Loucy (cell line): ENCODE results near the gene PNPLA7.

ENCODE experiments used
- H2AFZ ChIP-seq: fragments of 200-600 bp; sonication (generic); 2 replicates; pipeline ENCODE4 v1.6.0; 2016; ENCODE audit warnings: antibody characterized with exemption, mild to moderate bottlenecking, low read length, moderate library complexity
- H3F3A ChIP-seq: fragments of 200-600 bp; 2 replicates; pipeline ENCODE4 v1.6.0; 2016; ENCODE audit warnings: antibody characterized with exemption, low read depth, mild to moderate bottlenecking
- H3K27me3 ChIP-seq: fragments of 200-600 bp; sonication (generic); 2 replicates; pipeline ENCODE4 v1.6.1; 2014; ENCODE audit warnings: low read length, mild to moderate bottlenecking; ENCODE audit not compliant: insufficient read depth, poor library complexity, severe bottlenecking
- H3K36me3 ChIP-seq: fragments of 200-600 bp; sonication (generic); 2 replicates; pipeline ENCODE4 v1.6.1; 2016; ENCODE audit warnings: low read length; ENCODE audit not compliant: insufficient read depth
- H3K4me1 ChIP-seq: fragments of 200-600 bp; sonication (generic); 2 replicates; pipeline ENCODE4 v1.5.1; 2014; ENCODE audit warnings: low read length, mild to moderate bottlenecking; ENCODE audit not compliant: insufficient read depth, poor library complexity, severe bottlenecking
- H3K4me2 ChIP-seq: fragments of 200-600 bp; sonication (generic); 2 replicates; pipeline ENCODE4 v1.6.0; 2014; ENCODE audit warnings: antibody characterized with exemption, low read length, low read depth, mild to moderate bottlenecking; ENCODE audit not compliant: poor library complexity, severe bottlenecking
- H3K4me3 ChIP-seq: fragments of 200-600 bp; sonication (generic); 2 replicates; pipeline ENCODE4 v1.5.1; 2014; ENCODE audit warnings: low read length, mild to moderate bottlenecking, mixed read lengths; ENCODE audit not compliant: poor library complexity, severe bottlenecking
- H3K79me2 ChIP-seq: fragments of 200-600 bp; sonication (generic); 2 replicates; pipeline ENCODE4 v1.6.1; 2014; ENCODE audit warnings: low read length; ENCODE audit not compliant: insufficient read depth
- H3K9ac ChIP-seq: fragments of 200-600 bp; sonication (generic); 2 replicates; pipeline ENCODE4 v1.6.0; 2014; ENCODE audit warnings: mild to moderate bottlenecking, low read depth, low read length, moderate library complexity; ENCODE audit not compliant: poor library complexity, severe bottlenecking
- H3K9me2 ChIP-seq: fragments of 200-600 bp; sonication (generic); replicated peaks from 2 replicates; pipeline ENCODE4 v1.6.1; 2016; ENCODE audit warnings: low read depth, low read length, mixed read lengths
- H3K9me3 ChIP-seq: fragments of 200-600 bp; sonication (generic); 2 replicates; pipeline ENCODE4 v1.6.1; 2014; ENCODE audit warnings: mild to moderate bottlenecking, antibody characterized with exemption, low read length, low read depth; ENCODE audit not compliant: insufficient read depth
- H4K20me1 ChIP-seq: fragments of 200-600 bp; sonication (generic); 2 replicates; pipeline ENCODE4 v1.6.0; 2014; ENCODE audit warnings: antibody characterized with exemption, low read length, mild to moderate bottlenecking; ENCODE audit not compliant: insufficient read depth, poor library complexity, severe bottlenecking
- EZH2phosphoT487 ChIP-seq: fragments of 200-600 bp; IDR thresholded peaks from 2 replicates; pipeline ENCODE4 v1.6.1; 2018; ENCODE audit warnings: antibody characterized with exemption, mild to moderate bottlenecking, moderate library complexity, borderline replicate concordance
- TF ChIP-seq, protein P1 (sequence below): fragments of 200-600 bp; sonication (generic); conservative IDR thresholded peaks from 2 replicates; pipeline ENCODE4 v1.5.1; 2014; ENCODE audit warnings: mild to moderate bottlenecking, antibody characterized with exemption, low read length

PNPLA7 gene

DNA sequence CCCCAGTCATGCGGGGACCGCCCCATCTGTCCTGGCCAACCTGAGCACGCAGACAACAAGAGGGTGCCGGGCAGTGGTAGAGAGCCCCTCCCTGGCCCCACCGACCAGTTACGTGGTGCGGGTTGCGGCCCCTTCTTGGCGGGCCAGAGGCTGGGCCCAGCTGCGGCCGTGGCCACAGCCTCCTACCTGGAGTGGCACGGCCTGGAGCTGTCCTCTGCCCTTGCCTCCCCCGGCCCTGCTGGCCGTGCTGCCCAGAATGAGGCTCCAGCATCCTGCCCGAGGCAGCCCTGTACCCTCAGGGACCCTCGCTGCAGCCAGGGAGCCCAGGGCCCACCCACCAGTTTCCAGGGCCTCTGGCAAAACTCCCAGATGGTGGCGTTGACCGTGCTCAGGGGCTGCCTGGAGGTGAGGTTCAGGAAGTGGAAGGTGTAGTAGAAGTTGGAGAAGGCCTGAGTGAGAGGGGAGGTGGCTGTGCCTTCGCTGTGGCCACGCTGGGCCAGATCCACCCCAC lies 114.8 kb downstream of the PNPLA7 start:
- no peak overlapping the region for H2AFZ ChIP-seq

DNA sequence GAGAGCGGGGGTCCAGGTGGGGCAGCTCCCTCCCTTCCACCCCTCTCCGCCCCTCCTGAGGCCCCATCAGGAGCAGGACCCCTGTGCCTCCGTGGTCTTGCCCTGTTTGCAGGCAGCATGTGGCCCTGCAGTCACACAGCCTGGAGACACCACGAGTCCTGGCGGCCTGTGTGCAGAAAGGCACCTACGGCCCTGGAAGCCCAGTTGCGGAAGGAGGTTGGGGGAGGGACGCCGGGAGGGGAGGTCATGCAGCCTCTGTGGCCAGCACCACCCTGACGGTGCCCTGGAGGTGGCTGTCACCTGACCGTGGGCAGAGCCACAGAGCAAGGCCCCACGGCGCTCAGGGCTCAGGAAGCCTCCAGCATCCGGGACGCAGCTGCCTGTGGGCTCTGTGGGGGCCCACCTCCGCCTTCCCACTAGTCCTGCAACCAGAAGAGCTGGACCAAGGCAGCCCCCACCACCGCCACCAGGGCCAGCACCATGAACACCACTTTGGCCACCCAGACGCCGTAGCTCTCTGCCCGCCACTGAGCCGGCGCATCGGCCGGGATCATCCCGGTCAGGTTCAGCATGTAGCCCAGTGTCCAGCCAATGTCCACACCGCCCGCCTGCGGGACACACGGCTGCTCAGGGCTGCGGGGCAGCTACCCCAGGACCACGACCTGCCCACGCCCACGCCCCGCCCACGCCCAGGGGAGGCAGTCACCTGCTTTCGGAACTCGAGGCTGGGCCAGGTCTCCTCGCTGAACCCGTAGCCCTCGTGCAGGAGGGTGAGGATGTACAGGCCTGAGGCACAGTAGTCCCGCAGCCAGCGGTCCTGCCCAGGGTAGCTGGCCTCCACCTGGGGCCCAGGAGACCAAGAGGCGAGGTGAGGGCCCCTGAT lies 115.5 kb downstream of the PNPLA7 start:
- Histone ChIP-seq H4K20me1 (no peaks in the 10 kb centered on the region), H3K79me2 (no peaks in the 10 kb centered on the region), H2AFZ (no peak overlapping the region), H3K4me2 (no peak overlapping the region), H3K9me3 (no peaks in the 10 kb centered on the region; the same call in 1 of the 2 replicates), H3K27me3 (no peaks in the 10 kb centered on the region), H3K9ac (no peak overlapping the region), H3K36me3 (no peaks in the 10 kb centered on the region), H3K4me1 (no peaks in the 10 kb centered on the region), H3F3A (no peaks in the 10 kb centered on the region), H3K9me2 (no peaks in the 10 kb centered on the region), H3K4me3 (no peak overlapping the region)
- no peak for TF ChIP-seq EZH2phosphoT487
- TF ChIP-seq, protein P1, sequence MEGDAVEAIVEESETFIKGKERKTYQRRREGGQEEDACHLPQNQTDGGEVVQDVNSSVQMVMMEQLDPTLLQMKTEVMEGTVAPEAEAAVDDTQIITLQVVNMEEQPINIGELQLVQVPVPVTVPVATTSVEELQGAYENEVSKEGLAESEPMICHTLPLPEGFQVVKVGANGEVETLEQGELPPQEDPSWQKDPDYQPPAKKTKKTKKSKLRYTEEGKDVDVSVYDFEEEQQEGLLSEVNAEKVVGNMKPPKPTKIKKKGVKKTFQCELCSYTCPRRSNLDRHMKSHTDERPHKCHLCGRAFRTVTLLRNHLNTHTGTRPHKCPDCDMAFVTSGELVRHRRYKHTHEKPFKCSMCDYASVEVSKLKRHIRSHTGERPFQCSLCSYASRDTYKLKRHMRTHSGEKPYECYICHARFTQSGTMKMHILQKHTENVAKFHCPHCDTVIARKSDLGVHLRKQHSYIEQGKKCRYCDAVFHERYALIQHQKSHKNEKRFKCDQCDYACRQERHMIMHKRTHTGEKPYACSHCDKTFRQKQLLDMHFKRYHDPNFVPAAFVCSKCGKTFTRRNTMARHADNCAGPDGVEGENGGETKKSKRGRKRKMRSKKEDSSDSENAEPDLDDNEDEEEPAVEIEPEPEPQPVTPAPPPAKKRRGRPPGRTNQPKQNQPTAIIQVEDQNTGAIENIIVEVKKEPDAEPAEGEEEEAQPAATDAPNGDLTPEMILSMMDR: no peak

More for the DNA sequence above, 114.8 kb downstream of the PNPLA7 start:
- H3F3A ChIP-seq: no peaks in the 10 kb centered on the region
- H3K79me2 ChIP-seq: no peaks in the 10 kb centered on the region
- no peaks in the 10 kb centered on the region for H4K20me1 ChIP-seq
- no peaks in the 10 kb centered on the region for H3K9me2 ChIP-seq
- H3K9ac ChIP-seq: no peak overlapping the region
- no peaks in the 10 kb centered on the region; the same call in 1 of the 2 replicates for H3K9me3 ChIP-seq
- H3K36me3 ChIP-seq: no peaks in the 10 kb centered on the region
- H3K4me3 ChIP-seq: no peak overlapping the region
- no peak overlapping the region for H3K4me2 ChIP-seq
- TF ChIP-seq, protein P1: no peak
- TF ChIP-seq EZH2phosphoT487: no peak
- no peaks in the 10 kb centered on the region for H3K27me3 ChIP-seq
- H3K4me1 ChIP-seq: no peaks in the 10 kb centered on the region

DNA sequence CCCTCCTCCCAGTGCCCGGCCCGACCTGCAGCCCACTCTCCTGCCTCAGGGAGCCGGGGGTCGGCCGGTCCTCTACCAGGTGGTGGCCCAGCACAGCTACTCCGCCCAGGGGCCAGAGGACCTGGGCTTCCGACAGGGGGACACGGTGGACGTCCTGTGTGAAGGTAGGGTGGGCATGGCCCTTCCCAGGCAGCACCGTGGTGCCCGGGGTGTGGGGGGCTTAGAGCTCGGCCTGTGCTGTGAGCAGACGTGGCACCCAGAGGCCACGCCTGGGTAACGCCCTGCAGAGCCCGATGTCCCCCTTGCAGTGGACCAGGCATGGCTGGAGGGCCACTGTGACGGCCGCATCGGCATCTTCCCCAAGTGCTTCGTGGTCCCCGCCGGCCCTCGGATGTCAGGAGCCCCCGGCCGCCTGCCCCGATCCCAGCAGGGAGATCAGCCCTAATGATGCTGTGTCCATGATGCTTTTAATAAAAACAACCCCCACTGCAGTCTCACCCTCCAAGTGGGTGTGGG lies 116.2 kb downstream of the PNPLA7 start:
- no peaks in the 10 kb centered on the region for H4K20me1 ChIP-seq
- H3K9me3 ChIP-seq: no peaks in the 10 kb centered on the region; the same call in 1 of the 2 replicates
- no peak for TF ChIP-seq EZH2phosphoT487
- TF ChIP-seq, protein P1: no peak
- no peaks in the 10 kb centered on the region for H3K9me2 ChIP-seq
- H3K4me1 ChIP-seq: no peaks in the 10 kb centered on the region
- no peaks in the 10 kb centered on the region for H3K36me3 ChIP-seq
- no peak overlapping the region for H3K4me2 ChIP-seq
- H3K4me3 ChIP-seq: no peak overlapping the region
- H3K9ac ChIP-seq: no peak overlapping the region
- no peaks in the 10 kb centered on the region for H3K79me2 ChIP-seq
- H3K27me3 ChIP-seq: no peaks in the 10 kb centered on the region
- H2AFZ ChIP-seq: no peak overlapping the region
- H3F3A ChIP-seq: no peaks in the 10 kb centered on the region
